ENCODE data around the gene SIAH1.

DNA sequence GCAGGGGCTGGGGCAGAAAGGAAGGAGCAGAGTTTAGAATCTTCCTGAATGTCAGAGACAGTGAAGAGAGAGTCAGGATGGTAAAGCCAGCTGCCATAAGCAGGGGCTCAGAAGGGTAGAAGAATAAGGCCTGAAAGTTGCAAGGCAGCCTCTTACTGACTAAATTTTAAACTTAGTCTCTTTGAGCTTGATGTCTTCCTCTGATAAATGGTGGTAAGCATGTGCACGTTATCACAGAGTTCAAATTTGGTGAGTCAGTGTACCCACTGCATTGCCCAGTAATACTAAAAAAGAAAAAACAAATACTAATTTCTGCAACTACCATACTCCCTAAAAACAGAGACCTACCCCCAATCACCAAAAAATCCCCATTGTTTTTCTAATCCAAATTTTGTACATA lies 45.2 kb downstream of the SIAH1 start:
- TF ChIP-seq, protein P1, sequence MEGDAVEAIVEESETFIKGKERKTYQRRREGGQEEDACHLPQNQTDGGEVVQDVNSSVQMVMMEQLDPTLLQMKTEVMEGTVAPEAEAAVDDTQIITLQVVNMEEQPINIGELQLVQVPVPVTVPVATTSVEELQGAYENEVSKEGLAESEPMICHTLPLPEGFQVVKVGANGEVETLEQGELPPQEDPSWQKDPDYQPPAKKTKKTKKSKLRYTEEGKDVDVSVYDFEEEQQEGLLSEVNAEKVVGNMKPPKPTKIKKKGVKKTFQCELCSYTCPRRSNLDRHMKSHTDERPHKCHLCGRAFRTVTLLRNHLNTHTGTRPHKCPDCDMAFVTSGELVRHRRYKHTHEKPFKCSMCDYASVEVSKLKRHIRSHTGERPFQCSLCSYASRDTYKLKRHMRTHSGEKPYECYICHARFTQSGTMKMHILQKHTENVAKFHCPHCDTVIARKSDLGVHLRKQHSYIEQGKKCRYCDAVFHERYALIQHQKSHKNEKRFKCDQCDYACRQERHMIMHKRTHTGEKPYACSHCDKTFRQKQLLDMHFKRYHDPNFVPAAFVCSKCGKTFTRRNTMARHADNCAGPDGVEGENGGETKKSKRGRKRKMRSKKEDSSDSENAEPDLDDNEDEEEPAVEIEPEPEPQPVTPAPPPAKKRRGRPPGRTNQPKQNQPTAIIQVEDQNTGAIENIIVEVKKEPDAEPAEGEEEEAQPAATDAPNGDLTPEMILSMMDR (IDR thresholded peaks at IDR 0.05; ENCODE audit: insufficient read depth, low read length, poor library complexity, severe bottlenecking), result no peak
- no peak for TF ChIP-seq EZH2phosphoT487 (conservative IDR thresholded peaks at IDR 0.05; ENCODE audit: low read length)
